Brain microvascular endothelial cell (primary cell): ENCODE data around the gene FARP1.

Experiments used
- DNase-seq: peaks from one replicate; pipeline ENCODE4 v3.0.0-alpha.2; 2020
- H3K27ac ChIP-seq: fragments of 250-450 bp; sonication (Bioruptor Pico); 2 replicates; pipeline ENCODE4 v1.5.1; 2020; ENCODE audit warnings: mild to moderate bottlenecking, moderate library complexity
- H3K27me3 ChIP-seq: fragments of 250-450 bp; sonication (Bioruptor Pico); replicated peaks from 2 replicates; pipeline ENCODE4 v1.5.1; 2020; ENCODE audit warnings: mild to moderate bottlenecking
- H3K36me3 ChIP-seq: fragments of 250-450 bp; sonication (Bioruptor Pico); replicated peaks from 2 replicates; pipeline ENCODE4 v1.5.1; 2020; ENCODE audit warnings: mild to moderate bottlenecking
- H3K4me3 ChIP-seq: 2 replicates; pipeline ENCODE4 v1.5.1; 2011; ENCODE audit warnings: low read depth, mild to moderate bottlenecking, control low read depth, low read length, moderate library complexity
- in situ Hi-C: cut with HindIII; loops from 2 replicates; pipeline ENCODE4 v1.10.0; 2017; ENCODE audit warnings: low sequenced_read_pairs, low pct_ligation_motif_present
- TF ChIP-seq, protein P1 (sequence below): IDR thresholded peaks from 2 replicates; pipeline ENCODE4 v1.5.1; 2011; ENCODE audit warnings: low read depth, mild to moderate bottlenecking, moderate library complexity, low read length, control low read depth, inconsistent platforms; ENCODE audit errors: missing control alignments

Gene FARP1

DNA sequence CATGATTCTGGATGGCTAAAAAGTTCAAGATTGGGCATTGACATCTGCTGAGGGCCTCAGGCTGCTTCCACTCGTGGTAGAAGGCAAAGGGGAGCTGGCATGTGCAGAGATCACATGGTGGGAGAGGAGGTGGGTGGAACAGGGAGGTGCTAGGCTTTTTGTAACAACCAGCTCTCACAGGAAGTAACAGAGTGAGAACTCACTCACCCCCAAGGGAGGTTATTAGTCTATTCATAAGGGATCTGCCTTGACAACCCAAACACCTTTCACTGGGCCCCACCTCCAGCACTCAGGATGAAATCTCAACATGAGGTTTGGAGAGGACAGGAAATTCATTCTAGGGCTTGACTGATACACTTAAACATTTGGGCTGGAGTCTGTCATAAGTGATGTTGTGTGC is 231.9 kb downstream of the FARP1 start:
- no peak for DNase-seq
- Histone ChIP-seq H3K27me3 (no peaks in the 10 kb centered on the region), H3K27ac (no peak overlapping the region), H3K4me3 (no peak overlapping the region), H3K36me3 (no peaks in the 10 kb centered on the region)
- TF ChIP-seq, protein P1, sequence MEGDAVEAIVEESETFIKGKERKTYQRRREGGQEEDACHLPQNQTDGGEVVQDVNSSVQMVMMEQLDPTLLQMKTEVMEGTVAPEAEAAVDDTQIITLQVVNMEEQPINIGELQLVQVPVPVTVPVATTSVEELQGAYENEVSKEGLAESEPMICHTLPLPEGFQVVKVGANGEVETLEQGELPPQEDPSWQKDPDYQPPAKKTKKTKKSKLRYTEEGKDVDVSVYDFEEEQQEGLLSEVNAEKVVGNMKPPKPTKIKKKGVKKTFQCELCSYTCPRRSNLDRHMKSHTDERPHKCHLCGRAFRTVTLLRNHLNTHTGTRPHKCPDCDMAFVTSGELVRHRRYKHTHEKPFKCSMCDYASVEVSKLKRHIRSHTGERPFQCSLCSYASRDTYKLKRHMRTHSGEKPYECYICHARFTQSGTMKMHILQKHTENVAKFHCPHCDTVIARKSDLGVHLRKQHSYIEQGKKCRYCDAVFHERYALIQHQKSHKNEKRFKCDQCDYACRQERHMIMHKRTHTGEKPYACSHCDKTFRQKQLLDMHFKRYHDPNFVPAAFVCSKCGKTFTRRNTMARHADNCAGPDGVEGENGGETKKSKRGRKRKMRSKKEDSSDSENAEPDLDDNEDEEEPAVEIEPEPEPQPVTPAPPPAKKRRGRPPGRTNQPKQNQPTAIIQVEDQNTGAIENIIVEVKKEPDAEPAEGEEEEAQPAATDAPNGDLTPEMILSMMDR, result no peak
- in situ Hi-C loops, result no loop called here

DNA sequence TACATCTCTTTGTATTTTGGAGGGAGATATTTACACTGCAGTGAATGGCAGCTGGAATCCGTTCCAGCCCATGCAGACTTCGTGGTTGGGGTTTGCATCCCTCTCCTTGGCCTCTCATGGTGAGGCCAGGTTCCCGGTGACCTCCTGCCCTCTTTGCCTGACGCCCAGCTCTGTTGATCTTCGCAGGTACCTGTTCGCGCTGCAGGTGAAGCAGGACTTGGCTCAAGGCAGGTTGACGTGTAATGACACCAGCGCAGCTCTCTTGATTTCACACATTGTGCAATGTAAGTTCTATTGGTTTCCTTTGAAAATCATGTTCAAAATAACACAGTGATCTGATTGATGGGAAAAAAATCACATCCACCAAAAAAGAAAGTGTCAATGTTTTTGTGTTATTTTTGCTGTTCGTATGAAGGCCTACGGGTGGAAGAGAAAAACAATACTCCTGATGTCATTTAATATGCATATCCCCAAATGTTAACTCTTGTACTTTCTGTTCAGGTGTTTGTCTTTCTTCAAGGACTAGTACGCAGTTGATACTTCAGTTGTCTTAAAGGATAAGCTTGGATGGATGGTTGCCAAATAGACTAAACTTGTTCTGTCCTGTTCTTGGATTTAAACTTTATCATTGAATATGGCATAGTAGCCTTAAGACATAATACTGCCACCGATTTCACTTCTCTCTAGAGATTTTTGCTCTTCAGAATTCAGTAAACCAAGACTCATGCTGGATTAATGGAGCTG is 234.9 kb downstream of the FARP1 start:
- no peak for DNase-seq
- in situ Hi-C loops, result no loop called here
- TF ChIP-seq, protein P1, result no peak
- no peak overlapping the region for H3K4me3 ChIP-seq
- H3K36me3 ChIP-seq, result no peaks in the 10 kb centered on the region
- no peaks in the 10 kb centered on the region for H3K27me3 ChIP-seq
- H3K27ac ChIP-seq, result no peak overlapping the region

DNA sequence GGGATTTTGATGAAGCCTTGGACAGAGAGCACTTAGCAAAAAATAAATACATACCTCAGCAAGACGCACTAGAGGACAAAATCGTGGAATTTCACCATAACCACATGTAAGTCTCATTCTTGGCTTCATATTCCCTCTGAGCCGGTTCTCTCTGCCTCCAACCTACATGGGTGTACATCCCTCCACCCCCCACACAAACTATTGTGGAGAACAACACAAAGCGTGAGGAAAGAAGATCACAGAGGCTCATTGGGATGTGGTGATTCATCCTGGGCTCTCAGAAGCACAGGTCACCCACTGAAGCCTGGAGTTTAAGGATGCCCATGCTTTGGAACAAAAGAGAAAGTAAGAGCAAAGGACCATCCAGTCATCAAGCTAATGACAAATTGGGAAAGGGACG is 241.8 kb downstream of the FARP1 start:
- H3K36me3 ChIP-seq, result peaks cover 18% of the 10 kb centered on the region

DNA sequence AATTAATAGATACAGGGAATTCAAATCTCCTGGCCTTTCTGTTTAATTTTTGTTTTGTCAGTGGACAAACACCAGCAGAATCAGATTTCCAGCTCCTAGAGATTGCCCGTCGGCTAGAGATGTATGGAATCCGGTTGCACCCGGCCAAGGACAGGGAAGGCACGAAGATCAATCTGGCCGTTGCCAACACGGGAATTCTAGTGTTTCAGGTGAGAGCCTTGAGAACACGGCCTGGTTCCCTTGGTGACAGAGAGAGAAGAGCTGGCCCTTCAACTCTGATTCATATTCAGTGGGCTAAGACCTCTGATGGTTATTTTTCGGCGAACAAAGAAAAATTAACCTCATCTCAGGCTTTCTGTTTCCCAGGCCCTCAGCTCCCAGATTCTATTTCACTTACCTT is 242.7 kb downstream of the FARP1 start:
- Histone ChIP-seq H3K27ac (no peak overlapping the region), H3K36me3 (peaks cover 26% of the 10 kb centered on the region), H3K27me3 (no peaks in the 10 kb centered on the region), H3K4me3 (no peak overlapping the region)
- no peak for DNase-seq
- TF ChIP-seq, protein P1, result no peak
- in situ Hi-C loops, result no loop called here

More for the DNA sequence above, 241.8 kb downstream of the FARP1 start:
- H3K4me3 ChIP-seq, result no peak overlapping the region
- no peak overlapping the region for H3K27ac ChIP-seq
- peak; percentile 79 for DNase-seq
- TF ChIP-seq, protein P1, result no peak
- in situ Hi-C loops, result no loop called here
- no peaks in the 10 kb centered on the region for H3K27me3 ChIP-seq

DNA sequence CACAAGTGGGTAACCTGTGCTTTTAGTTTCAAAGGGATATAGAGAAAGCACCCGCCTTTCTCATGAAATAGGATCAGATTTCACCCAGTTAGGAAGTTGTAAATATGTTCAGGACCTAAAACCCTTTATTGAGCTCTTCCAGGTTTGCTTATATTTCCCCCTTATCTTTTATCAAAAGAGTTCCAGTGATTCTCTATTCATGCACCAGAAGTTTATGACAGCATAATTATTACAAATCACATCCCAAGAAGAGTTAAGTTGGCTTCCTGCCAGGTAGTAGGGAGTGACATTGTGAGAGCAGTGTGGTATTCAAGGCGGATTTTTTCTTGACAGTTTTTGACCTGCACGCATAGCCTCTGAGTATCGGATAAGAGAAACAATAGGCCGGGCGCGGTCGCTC is 243.7 kb downstream of the FARP1 start:
- in situ Hi-C loops, result no loop called here
- no peak for DNase-seq
- Histone ChIP-seq H3K27me3 (no peaks in the 10 kb centered on the region), H3K36me3 (peaks cover 29% of the 10 kb centered on the region), H3K27ac (no peak overlapping the region), H3K4me3 (no peak overlapping the region)
- TF ChIP-seq, protein P1, result no peak

DNA sequence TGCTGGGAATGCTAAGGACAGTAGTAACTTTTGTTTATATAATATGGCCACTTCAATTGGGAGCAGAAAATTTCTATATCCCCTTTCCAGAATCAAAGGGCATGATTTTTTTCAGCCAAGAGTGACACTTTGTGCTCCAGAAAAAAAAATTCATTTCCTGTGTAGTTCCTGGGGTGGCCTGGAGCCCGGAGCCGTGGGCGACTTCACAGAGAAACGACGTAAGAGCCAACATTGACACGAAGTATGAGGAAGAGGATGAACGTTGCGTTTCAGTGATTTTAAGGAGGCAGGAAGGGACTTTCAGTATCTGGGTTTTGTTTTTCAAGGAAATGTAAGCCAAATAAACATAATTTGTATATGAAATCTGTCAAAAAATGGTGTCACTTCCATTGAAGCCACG is 246.4 kb downstream of the FARP1 start:
- no peak overlapping the region for H3K4me3 ChIP-seq
- peaks cover 29% of the 10 kb centered on the region for H3K36me3 ChIP-seq
- DNase-seq, result no peak
- TF ChIP-seq, protein P1, result no peak
- H3K27ac ChIP-seq, result no peak overlapping the region
- no peaks in the 10 kb centered on the region for H3K27me3 ChIP-seq
- in situ Hi-C loops, result no loop called here
